Large intestine (tissue), 3 donors: ENCODE data around the gene TIGD1. TPM values are rescaled to one million over a fixed set of nuclear protein-coding genes. Genes with fewer than 3 reads are reported as not detected.

Experiments used
- DNase-seq, 2 donors: peaks; one replicate each; pipeline versions ENCODE4 v3.0.0 to v3.0.0-alpha.2; 2013
- H3K27ac ChIP-seq: one replicate; pipeline ENCODE4 v1.5.1; 2013; ENCODE audit warnings: low read length
- H3K27me3 ChIP-seq: 2 replicates; pipeline ENCODE4 v1.6.1; 2013; ENCODE audit warnings: low read length; ENCODE audit not compliant: control insufficient read depth, insufficient read depth
- H3K36me3 ChIP-seq: 2 replicates; pipeline ENCODE4 v1.6.1; 2013; ENCODE audit warnings: low read length; ENCODE audit not compliant: control insufficient read depth, insufficient read depth
- H3K4me1 ChIP-seq: one replicate; pipeline ENCODE4 v1.6.1; 2013; ENCODE audit warnings: low read length; ENCODE audit not compliant: control insufficient read depth, insufficient read depth
- H3K4me3 ChIP-seq: one replicate; pipeline ENCODE4 v1.5.1; 2013; ENCODE audit warnings: low read length
- H3K9me3 ChIP-seq: one replicate; pipeline ENCODE4 v1.6.1; 2013; ENCODE audit warnings: mild to moderate bottlenecking, low read depth, low read length, moderate library complexity; ENCODE audit not compliant: control insufficient read depth
- WGBS: methylation state at CpG from one replicate; pipeline ENCODE4 v1.1.5; 2013; ENCODE audit warnings: low lambda C conversion rate; ENCODE audit not compliant: insufficient coverage; 5-methylcytosine and 5-hydroxymethylcytosine counted together
- polyA plus RNA-seq: library from polyadenylated mRNA; unstranded; fragments of 120-200 nt; gene quantifications from one replicate; pipeline ENCODE4 v1.2.1, GENCODE V29; 2013

TIGD1 gene
- polyA plus RNA-seq, 1 donor = 6.5 TPM

DNA sequence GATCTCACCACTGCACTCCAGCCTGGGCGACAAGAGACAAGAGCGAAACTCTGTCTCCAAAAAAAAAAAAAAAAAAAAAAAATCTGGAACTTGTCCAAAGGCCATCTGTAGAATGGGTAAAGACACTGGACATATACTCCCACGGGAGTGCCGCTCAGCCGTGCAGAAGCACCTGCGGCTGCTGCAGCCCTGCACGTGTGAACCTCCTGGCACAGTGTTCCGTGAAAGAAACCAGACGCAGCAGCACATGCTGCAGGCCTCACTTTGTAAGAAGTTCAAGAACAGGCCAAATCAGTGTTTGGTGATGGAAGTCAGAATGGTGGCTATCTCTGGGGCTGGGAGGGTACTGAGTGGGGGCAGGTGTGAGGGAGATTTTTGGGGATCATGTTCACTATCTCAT, 17.9 kb downstream of the TIGD1 start:
- Histone ChIP-seq H3K4me1 (no peaks in the 10 kb centered on the region), H3K9me3 (no peaks in the 10 kb centered on the region), H3K4me3 (no peak overlapping the region), H3K27ac (no peak overlapping the region), H3K36me3 (no peaks in the 10 kb centered on the region), H3K27me3 (peaks cover 7% of the 10 kb centered on the region)
- no peak for DNase-seq
- WGBS = no CpG with 5 or more reads among the region's 9 CpGs

DNA sequence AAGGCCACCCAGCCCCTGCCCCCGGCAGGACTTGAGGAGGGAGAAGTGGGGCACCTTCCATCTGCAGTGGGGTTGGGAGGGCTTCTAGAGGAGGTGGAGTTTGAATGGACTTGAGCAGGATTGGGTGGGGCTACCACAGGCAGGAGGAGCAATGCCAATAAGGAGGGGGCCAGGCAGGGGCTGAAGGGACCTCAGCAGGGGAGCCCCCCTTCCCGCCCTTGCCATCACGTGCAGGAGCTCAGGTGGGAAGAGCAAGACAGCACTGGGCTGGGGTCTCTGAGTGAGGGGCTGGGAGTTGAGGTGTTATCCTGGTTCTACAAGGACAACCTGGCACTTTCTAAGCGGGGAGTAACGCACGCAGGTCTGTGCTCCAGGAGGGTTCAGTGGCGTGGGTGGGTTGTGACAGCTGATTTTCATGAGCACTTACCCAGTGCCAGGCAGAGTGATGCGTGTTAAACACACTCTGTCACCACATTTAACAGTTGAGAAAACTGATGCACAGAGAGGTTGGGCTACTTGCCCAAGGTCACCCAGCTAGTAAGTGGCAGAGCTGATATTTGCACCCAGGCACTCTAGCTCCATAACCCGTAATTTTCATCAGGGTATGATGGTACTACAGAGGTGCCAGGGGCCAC, 19.6 kb downstream of the TIGD1 start:
- Histone ChIP-seq H3K4me1 (no peaks in the 10 kb centered on the region), H3K9me3 (no peaks in the 10 kb centered on the region), H3K27ac (no peak overlapping the region), H3K27me3 (peaks cover 12% of the 10 kb centered on the region), H3K4me3 (no peak overlapping the region), H3K36me3 (no peaks in the 10 kb centered on the region)
- DNase-seq = no peak
- no CpG with 5 or more reads among the region's 9 CpGs for WGBS

DNA sequence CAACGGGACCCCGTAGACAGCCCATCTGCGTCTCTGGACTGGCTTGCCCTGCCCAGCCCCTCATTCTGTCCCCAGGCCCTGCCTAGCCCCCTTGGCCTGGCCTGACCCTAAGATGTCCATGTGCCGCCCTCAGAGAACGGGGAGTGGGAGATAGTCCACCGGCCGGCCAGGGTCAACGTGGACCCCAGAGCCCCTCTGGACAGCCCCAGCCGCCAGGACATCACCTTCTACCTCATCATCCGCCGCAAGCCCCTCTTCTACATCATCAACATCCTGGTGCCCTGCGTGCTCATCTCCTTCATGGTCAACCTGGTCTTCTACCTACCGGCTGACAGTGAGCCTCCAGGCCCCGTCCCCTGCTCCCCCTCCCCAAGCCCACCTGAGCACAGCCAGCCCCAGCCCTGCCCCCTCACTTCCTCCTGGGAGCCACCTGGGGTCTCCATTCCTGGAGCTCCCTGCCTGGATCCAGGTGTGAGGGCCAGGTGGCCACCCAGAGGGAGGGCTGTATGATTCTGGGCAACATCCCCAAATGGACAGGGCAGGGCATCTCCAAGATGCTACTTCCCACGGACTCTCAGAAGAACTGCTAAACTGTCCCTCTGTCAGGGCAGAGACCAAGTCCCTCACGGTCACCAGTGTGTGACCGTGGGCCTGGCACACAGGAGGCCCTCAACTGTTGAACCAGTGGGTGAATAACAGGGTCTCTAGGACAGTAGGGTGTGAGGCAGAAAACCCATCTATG, 20.4 kb downstream of the TIGD1 start:
- Histone ChIP-seq H3K9me3 (no peaks in the 10 kb centered on the region), H3K27me3 (peaks cover 15% of the 10 kb centered on the region), H3K4me3 (no peak overlapping the region), H3K4me1 (no peaks in the 10 kb centered on the region), H3K27ac (no peak overlapping the region), H3K36me3 (no peaks in the 10 kb centered on the region)
- DNase-seq = no peak
- WGBS = no CpG with 5 or more reads among the region's 17 CpGs

DNA sequence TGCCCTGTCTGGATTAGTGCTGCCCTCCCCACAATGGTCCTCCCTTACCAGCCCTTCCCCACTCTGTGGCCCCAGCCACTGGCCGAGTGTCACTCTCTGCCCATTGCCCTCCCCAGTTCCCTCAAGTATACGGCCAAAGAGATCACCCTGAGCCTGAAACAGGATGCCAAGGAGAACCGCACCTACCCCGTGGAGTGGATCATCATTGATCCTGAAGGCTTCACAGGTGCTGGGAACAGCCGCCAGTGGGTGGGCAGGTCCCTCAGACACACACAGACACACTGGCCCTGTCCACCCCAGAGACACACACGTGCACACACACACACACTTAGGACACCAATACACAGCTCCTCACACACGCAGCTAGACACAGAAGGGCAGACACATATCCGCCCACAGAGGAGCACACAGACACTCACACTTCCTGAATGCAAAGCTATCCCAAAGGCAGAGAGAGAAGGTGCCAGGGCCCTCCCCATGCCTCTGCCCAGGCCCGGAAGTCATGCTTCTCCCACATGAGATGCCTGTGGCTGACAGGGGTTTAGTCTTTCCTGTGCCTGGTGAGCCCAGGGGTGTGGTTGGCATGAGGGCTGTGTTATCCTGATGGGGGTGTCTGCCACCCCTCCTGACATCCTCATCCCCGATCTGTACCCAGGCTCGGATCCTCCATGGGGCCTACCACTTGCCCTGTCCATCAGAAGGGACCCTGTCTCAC, 21.5 kb downstream of the TIGD1 start:
- Histone ChIP-seq H3K27ac (no peak overlapping the region), H3K9me3 (peaks cover 4% of the 10 kb centered on the region), H3K4me1 (no peaks in the 10 kb centered on the region), H3K36me3 (no peaks in the 10 kb centered on the region), H3K27me3 (peaks cover 25% of the 10 kb centered on the region), H3K4me3 (no peak overlapping the region)
- WGBS = no CpG with 5 or more reads among the region's 11 CpGs
- DNase-seq = no peak

DNA sequence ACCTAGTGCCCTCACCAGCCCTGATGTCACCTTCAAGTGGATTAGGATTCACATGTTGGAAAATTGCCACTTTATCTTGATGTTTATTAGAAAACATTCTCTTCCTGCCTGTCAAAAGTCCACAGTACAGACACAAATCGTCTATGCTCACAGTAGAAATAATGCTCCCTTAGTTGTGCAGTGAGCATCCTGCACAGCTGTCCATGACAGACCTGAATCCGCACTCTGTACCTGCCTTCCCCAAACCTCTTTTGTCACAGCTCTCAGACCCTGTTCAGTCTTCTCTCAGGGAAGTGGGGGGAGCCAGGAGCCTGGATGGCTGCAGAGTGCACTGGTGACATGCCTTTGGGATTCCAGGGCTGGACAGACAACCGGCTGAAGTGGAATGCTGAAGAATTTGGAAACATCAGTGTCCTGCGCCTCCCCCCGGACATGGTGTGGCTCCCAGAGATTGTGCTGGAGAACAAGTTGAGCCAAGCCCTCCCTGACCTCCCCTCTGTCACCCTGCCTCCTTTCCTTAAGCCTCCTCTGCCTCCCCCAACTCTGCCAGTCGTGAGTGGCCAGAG, 22.4 kb downstream of the TIGD1 start:
- H3K4me1 ChIP-seq = peaks cover 5% of the 10 kb centered on the region
- no peak overlapping the region for H3K27ac ChIP-seq
- DNase-seq = no peak
- WGBS = no CpG with 5 or more reads among the region's 6 CpGs
- peaks cover 34% of the 10 kb centered on the region for H3K27me3 ChIP-seq
- H3K4me3 ChIP-seq = no peak overlapping the region
- peaks cover 6% of the 10 kb centered on the region for H3K9me3 ChIP-seq
- H3K36me3 ChIP-seq = no peaks in the 10 kb centered on the region

DNA sequence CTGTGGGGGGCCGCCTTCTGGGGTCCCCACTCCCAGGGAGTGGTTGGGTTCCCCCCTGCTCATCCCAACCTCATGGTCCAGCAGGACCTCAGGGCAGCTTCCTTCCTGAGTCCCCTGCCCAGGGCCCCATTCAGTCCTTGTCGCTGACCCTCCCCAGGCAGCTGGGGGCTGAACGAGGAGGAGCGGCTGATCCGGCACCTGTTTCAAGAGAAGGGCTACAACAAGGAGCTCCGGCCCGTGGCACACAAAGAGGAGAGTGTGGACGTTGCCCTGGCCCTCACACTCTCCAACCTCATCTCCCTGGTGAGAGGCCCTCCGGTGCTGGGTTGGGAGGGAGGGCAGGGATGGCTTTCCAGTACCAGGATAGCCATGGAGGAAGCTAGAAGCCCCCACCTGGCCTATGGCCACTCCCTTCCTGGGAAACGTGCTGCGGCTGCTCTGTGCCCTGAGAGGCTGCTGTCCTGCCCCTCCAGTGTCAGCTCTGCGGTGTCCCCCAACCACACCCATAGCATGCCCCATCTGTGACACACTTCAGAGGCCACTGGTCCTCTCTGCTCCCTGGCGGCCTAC, 23.9 kb downstream of the TIGD1 start:
- peaks cover 46% of the 10 kb centered on the region for H3K27me3 ChIP-seq
- peaks cover 5% of the 10 kb centered on the region for H3K4me1 ChIP-seq
- no peak overlapping the region for H3K4me3 ChIP-seq
- H3K36me3 ChIP-seq = no peaks in the 10 kb centered on the region
- no peak overlapping the region for H3K27ac ChIP-seq
- DNase-seq = no peak
- peaks cover 12% of the 10 kb centered on the region for H3K9me3 ChIP-seq
- WGBS = no CpG with 5 or more reads among the region's 13 CpGs

DNA sequence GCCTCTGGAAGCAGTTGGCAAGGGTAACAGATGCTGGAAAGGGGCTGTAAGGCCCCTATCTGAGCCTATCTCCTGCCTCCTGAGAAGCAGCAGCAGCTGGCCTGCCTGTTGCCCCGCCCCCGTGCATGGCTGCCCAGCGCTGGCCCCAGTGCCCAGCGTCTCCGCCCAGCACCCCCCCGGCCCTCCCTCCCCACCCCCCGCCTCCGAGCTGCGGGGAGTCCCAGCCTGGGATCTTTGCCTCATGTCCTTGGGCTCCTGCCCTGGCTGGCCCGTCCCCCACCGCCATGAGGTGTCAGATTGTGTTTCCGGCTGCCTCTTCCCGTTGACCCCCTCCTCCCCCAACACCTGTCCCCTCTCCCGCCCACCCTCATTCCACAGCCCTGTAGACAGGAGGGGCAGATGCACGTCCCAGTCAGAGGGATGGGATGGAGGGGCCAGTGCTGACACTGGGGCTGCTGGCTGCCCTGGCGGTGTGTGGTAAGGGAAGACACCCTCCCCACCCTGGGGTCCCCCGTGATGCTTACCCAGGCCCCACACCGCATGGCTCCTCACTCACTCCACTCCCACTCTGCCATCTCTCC, 24.5 kb downstream of the TIGD1 start, which contains the start of gene CHRND:
TSS of gene CHRND (plus strand) at position 370 of the 581 bp plus-strand sequence. CDS start at position 426, 56 bp downstream.
- Histone ChIP-seq H3K27ac (no peak within 1 kb of the TSS), H3K27me3 (peaks cover 51% of the 10 kb centered on the region), H3K4me1 (peaks cover 5% of the 10 kb centered on the region), H3K36me3 (no peaks in the 10 kb centered on the region), H3K9me3 (peaks cover 12% of the 10 kb centered on the region), H3K4me3 (no peak within 1 kb of the TSS)
- no peak for DNase-seq
- no CpG with 5 or more reads among the region's 18 CpGs for WGBS

DNA sequence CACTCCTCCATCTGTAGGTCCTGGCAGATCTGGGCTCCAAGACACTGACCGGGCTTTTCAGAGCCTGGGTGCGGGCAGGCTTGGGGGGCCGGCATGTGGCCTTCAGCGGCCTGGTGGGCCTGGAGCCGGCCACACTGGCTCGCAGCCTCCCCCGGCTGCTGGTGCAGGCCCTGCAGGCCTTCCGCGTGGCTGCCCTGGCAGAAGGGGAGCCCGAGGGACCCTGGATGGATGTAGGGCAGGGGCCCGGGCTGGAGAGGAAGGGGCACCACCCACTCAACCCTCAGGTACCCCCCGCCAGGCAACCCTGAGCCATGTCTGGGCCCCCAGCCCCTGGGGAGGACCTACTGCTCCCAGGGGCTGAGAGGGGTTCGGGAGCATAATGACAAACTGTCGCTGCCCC, 25.2 kb downstream of the TIGD1 start:
- Histone ChIP-seq H3K4me1 (peaks cover 5% of the 10 kb centered on the region), H3K9me3 (peaks cover 12% of the 10 kb centered on the region), H3K36me3 (no peaks in the 10 kb centered on the region), H3K4me3 (no peak overlapping the region), H3K27me3 (peaks cover 54% of the 10 kb centered on the region), H3K27ac (no peak overlapping the region)
- WGBS = no CpG with 5 or more reads among the region's 14 CpGs
- no peak for DNase-seq

DNA sequence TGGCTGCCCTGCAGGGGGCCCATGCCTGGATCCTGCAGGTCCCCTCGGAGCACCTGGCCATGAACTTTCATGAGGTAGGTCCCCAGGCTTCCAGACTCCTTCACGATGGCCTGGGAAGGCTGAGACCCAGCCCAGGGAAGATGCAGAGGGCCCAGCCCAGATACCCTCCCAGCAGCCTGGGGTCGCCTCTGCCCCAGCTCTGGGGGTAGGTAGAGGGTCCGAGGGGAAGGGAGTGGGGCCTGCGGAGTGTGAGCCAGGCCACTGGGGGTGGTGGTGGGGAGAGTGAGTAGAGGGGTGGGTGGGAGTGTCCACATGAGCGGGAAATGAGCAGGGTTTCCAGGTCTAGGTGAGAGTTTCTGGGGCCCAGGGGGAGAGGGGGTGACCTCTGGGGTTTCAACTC, 25.6 kb downstream of the TIGD1 start:
- Histone ChIP-seq H3K27me3 (peaks cover 54% of the 10 kb centered on the region), H3K4me1 (peaks cover 5% of the 10 kb centered on the region)
- WGBS = no CpG with 5 or more reads among the region's 6 CpGs

More for the DNA sequence above, 25.6 kb downstream of the TIGD1 start:
- DNase-seq = no peak
- no peaks in the 10 kb centered on the region for H3K36me3 ChIP-seq
- H3K27ac ChIP-seq = no peak overlapping the region
- H3K4me3 ChIP-seq = no peak overlapping the region
- H3K9me3 ChIP-seq = peaks cover 12% of the 10 kb centered on the region
